Measurements from ENCODE around the gene IL18BP.

- no peak for TF ChIP-seq CTCF (conservative IDR thresholded peaks at IDR 0.05)
- TF ChIP-seq EZH2 (IDR thresholded peaks at IDR 0.05; ENCODE audit: low read depth), result no peak
These were observed 11.2 kb upstream of the IL18BP start for GRCh38 chr11:71987521-71987920.
